Pancreas (tissue), 10 donors: ENCODE results near the gene TFAP2E. TPM values are rescaled to one million over a fixed set of nuclear protein-coding genes. Genes with fewer than 3 reads are reported as not detected.
A peak's percentile ranks its signal among the peaks of the same experiment; 100 is the strongest.

Experiments used
- ATAC-seq, 4 donors: fragments of 200-7000 bp; cut with Tn5 transposase; one replicate each; pipeline versions ENCODE4 v1.8.0 to v1.9.1; 2020; ENCODE audit warnings: mild to moderate bottlenecking in 4 of 4, moderate library complexity in 4 of 4
- DNase-seq, 6 donors: peaks; one replicate each; pipeline ENCODE4 v3.0.0-alpha.2; 2020
- FAIRE-seq: peaks from 2 replicates; lab custom pipeline; 2012; peaks lifted over from hg19 to GRCh38; lab: Jason Lieb, UNC
- H3K27ac ChIP-seq, 4 donors: fragments of 200-600 bp; sonication (generic); 1 replicate in 3 of 4; 2 replicates in 1 of 4; pipeline versions ENCODE4 v1.5.0 to v1.8.0; 2020
- H3K27me3 ChIP-seq, 4 donors: fragments of 200-600 bp; one replicate each; pipeline ENCODE4 v1.8.0; 2021
- H3K36me3 ChIP-seq, 3 donors: fragments of 200-600 bp; sonication (generic) in 1 of 3; one replicate each; pipeline versions ENCODE4 v1.5.0 to v1.8.0; 2020 to 2021
- H3K4me1 ChIP-seq, 3 donors: fragments of 200-600 bp; one replicate each; pipeline ENCODE4 v1.8.0; 2021
- H3K4me3 ChIP-seq, 4 donors: fragments of 200-600 bp; sonication (generic) in 2 of 4; one replicate each; pipeline versions ENCODE4 v1.5.0 to v1.8.0; 2020 to 2021
- H3K9me3 ChIP-seq, 4 donors: fragments of 200-600 bp; one replicate each; pipeline ENCODE4 v1.8.0; 2021
- CTCF ChIP-seq, 4 donors: fragments of 200-600 bp; sonication (generic) in 3 of 4; IDR thresholded peaks; one replicate each; pipeline versions ENCODE4 v1.5.0 to v1.8.0; 2021; ENCODE audit warnings: antibody characterized with exemption in 4 of 4
- WGBS, 2 donors: extraction: QIAGEN DNeasy Blood & Tissue Kit; methylation state at CpG; one replicate each; pipeline ENCODE4 v1.1.7; 2013; 5-methylcytosine and 5-hydroxymethylcytosine counted together
- intact Hi-C, 3 donors: fragments of 100-400 bp; cut with DNase I; formaldehyde crosslinking; loops; one replicate each; pipeline versions ENCODE4 v1.11.1 to v1.14.2; 2022
- polyA plus RNA-seq, 2 donors: library from polyadenylated mRNA; stranded (reverse); fragments of 200-250 nt; gene quantifications; one replicate each; pipeline ENCODE4 v1.2.3, GENCODE V29; 2013
- total RNA-seq, 6 donors: library from RNA; stranded (reverse); fragmentation: NEBNext Ultra II Directional in 4 of 6; extraction: Animal tissue kit (Norgen Biotek cat#: 25700) in 4 of 6; gene quantifications; one replicate each; pipeline versions ENCODE4 v1.2.1 to v1.2.4, GENCODE V29; 2021 to 2023
- donor health status: healthy with polysubstance abuse.
- donor health status: DM: no; HTN: no; CAD: no; lungs with moderate emphysema.
- donor health status: DM: no; HTN: no; CAD: no.
- donor health status: control.
- donor health status: control.
- donor health status: Bipolar disorder and iron deficiency.
- donor health status: DM: yes; HTN: yes; CAD: no.
- donor health status: DM: no; HTN: no; CAD: no.
- donor health status: DM: no; HTN: no; CAD: no.
- donor health status: DM: yes; HTN: yes; CAD: no.

The TFAP2E gene
- total and polyA plus RNA-seq, 8 donors, result 0.08 to 2.0 (median 0.25) TPM

DNA sequence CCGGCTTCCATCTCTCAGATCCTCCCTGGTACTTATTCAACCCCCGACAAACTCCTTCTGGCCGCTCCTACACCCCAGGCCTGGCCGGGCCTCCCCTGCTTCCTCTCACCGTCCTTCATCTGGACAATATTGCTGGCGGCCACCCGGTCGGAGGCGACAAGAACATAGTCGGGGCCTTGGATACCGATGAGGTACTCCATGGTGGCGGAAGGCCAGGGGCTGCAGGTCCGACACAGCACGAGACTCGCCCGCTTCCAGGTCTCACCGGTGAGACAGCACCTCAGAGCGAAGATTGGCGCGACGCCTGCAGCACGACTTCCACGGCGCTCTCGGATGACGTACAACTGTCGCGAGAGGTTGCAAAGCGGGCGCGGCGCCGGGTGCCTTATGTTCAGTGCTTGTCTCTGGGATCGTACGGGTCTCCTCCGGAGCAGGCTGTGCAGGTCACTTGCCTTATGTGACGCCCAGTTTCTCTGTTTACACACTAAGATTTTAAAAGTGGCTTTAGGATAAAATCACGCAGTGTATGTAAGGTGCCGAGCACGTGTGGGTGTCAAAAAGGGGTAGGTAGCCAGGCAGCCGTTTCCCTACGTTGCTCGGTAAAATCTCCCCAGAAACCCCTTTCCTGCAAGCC lies 68.2 kb downstream of the TFAP2E start, which contains the start of gene PSMB2:
Gene PSMB2, minus strand, starts transcription at position 294 of the 634 bp plus-strand sequence. Its CDS starts 94 bp downstream, at position 200.
- DNase-seq (peak; percentile 94 to 99 (median 97)), ATAC-seq (peak; percentile 93 to 97 (median 96)), FAIRE-seq (peak; percentile 32)
- Histone ChIP-seq H3K4me3 (peak within 1 kb of the TSS; percentile 57 to 80 (median 72)), H3K4me1 (peaks cover 8 to 33% (median 31%) of the 10 kb centered on the region in 3 donors), H3K36me3 (no peaks in the 10 kb centered on the region), H3K27ac (peak within 1 kb of the TSS; percentile 63 to 95 (median 84)), H3K9me3 (no peaks in the 10 kb centered on the region), H3K27me3 (no peaks in the 10 kb centered on the region)
- TF ChIP-seq CTCF (IDR thresholded peaks at IDR 0.05), result no peak
- WGBS, 2 donors, result 0 to 1% methylated on average over 43 of the region's 43 CpGs
- intact Hi-C loops, result no loop called here

GRCh38 chr1:35642471-35642955 lies 69.4 kb downstream of the TFAP2E start:
- peak overlapping the region in 2 of 4 donors; percentile 69 to 80 for H3K4me3 ChIP-seq
- H3K4me1 ChIP-seq, result peaks cover 0 to 24% (median 21%) of the 10 kb centered on the region in 3 donors
- 34 to 40% methylated on average over 14 of the region's 14 CpGs for WGBS, 2 donors
- intact Hi-C loops, result no loop called here
- no peaks in the 10 kb centered on the region for H3K36me3 ChIP-seq
- H3K9me3 ChIP-seq, result no peaks in the 10 kb centered on the region
- H3K27me3 ChIP-seq, result no peaks in the 10 kb centered on the region
- TF ChIP-seq CTCF (IDR thresholded peaks at IDR 0.05), result no peak
- ATAC-seq (no peak), DNase-seq (peak in 2 of 6 donors; percentile 18 to 19), FAIRE-seq (no peak)
- H3K27ac ChIP-seq, result peak overlapping the region in 3 of 4 donors; percentile 81 to 95 (median 87)

DNA sequence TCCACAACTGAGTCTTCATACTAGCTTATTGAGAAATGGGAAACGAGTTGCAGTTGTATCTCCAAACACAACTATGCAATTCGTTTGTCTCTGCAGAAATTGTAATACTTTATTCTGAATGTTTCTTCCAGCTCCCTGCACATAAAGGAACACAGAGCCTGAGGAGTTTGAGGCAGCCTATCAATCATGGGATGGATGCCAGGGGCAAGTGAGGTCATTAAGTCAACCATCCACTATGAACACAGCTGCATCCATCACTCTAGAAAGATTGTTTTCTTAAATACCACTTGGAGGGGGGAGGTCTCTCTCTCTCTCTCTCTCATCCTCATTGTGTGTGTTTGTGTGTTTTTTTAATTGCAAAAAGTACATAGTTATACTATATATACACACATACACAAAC lies 71.1 kb downstream of the TFAP2E start:
- 20 to 23% methylated on average over 2 of the region's 2 CpGs for WGBS, 2 donors
- TF ChIP-seq CTCF (IDR thresholded peaks at IDR 0.05), result no peak
- intact Hi-C loops, result no loop called here
- no peaks in the 10 kb centered on the region for H3K9me3 ChIP-seq
- no peaks in the 10 kb centered on the region for H3K36me3 ChIP-seq
- DNase-seq (no peak), FAIRE-seq (no peak), ATAC-seq (no peak)
- H3K4me1 ChIP-seq, result peaks cover 0 to 9% (median 5%) of the 10 kb centered on the region in 3 donors
- no peaks in the 10 kb centered on the region for H3K27me3 ChIP-seq
- no peak overlapping the region for H3K4me3 ChIP-seq
- no peak overlapping the region for H3K27ac ChIP-seq

Other genes with a start within 250 kb of the TFAP2E start
- 10 to 100 TPM; 41.7 to 50.8 (median 45.7) TPM for gene KIAA0319L, start 15.9 kb upstream of the TFAP2E start, total RNA-seq
- 10 to 100 TPM; 22.9 to 37.4 TPM for gene KIAA0319L, start 15.9 kb upstream of the TFAP2E start, polyA plus RNA-seq
- 10 to 100 TPM in 1 of 6 donors, 1 to 10 TPM in 5; 4.4 to 12.8 (median 6.9) TPM for gene NCDN, start 15.5 kb upstream of the TFAP2E start, total RNA-seq
- gene NCDN, start 15.5 kb upstream of the TFAP2E start, polyA plus RNA-seq, result 10 to 100 TPM in 1 of 2 donors, 1 to 10 TPM in 1; 7.4 to 11.0 TPM
- gene PSMB2, start 68.2 kb downstream of the TFAP2E start, total RNA-seq, result 10 to 100 TPM; 13.2 to 24.2 (median 21.0) TPM
- 10 to 100 TPM; 13.7 to 23.8 TPM for gene PSMB2, start 68.2 kb downstream of the TFAP2E start, polyA plus RNA-seq
- 1 to 10 TPM; 1.5 to 5.2 (median 2.5) TPM for gene C1orf216, start 145.6 kb downstream of the TFAP2E start, total RNA-seq
- gene C1orf216, start 145.6 kb downstream of the TFAP2E start, polyA plus RNA-seq, result 1 to 10 TPM; 3.3 to 3.7 TPM
- under 1 TPM in 5 of 6 donors, not detected in 1; 0.12 to 1.00 (median 0.49) TPM for gene CLSPN, start 196.7 kb downstream of the TFAP2E start, total RNA-seq
- gene CLSPN, start 196.7 kb downstream of the TFAP2E start, polyA plus RNA-seq, result under 1 TPM in 1 of 2 donors, not detected in 1; 0.23 TPM
- gene AGO4, start 234.7 kb downstream of the TFAP2E start, total RNA-seq, result 10 to 100 TPM in 1 of 6 donors, 1 to 10 TPM in 5; 3.2 to 10.7 (median 7.2) TPM
- gene AGO4, start 234.7 kb downstream of the TFAP2E start, polyA plus RNA-seq, result 1 to 10 TPM; 4.9 to 6.0 TPM